ENCODE data around the gene INPP5D. TPM values are rescaled to one million over a fixed set of nuclear protein-coding genes. Genes with fewer than 3 reads are reported as not detected.
"Not testable (repeated sequence)": the region's sequence is repeated elsewhere in the genome, so short reads cannot be mapped to it uniquely, and the experiment has no call there.

Gene INPP5D
- 122 and 129 TPM in 2 replicates for total RNA-seq

GRCh38 chr2:233059797-233060500 lies at the start of gene INPP5D:
TSS of gene INPP5D (plus strand) at chr2:233060342. CDS start at chr2:233060479, 137 bp downstream.
- intact Hi-C loops (cut with micrococcal nuclease) = loop anchor here (1.0 to 10.0 kb wide), 5 partner anchors 21 to 365 kb away; partner anchors contain the start of genes ATG16L1 and GIGYF2

GRCh38 chr2:233010569-233011267 lies 49.4 kb upstream of the INPP5D start:
- intact Hi-C loops (cut with micrococcal nuclease) = no loop called here

GRCh38 chr2:233011268-233011650 lies 48.9 kb upstream of the INPP5D start:
- intact Hi-C loops (cut with micrococcal nuclease) = no loop called here

- intact Hi-C loops (cut with micrococcal nuclease) = no loop called here
These were observed 48.4 kb upstream of the INPP5D start for GRCh38 chr2:233011702-233012131.

- intact Hi-C loops (cut with micrococcal nuclease) = no loop called here
These were observed 47.7 kb upstream of the INPP5D start for GRCh38 chr2:233012301-233012971.

GRCh38 chr2:233013027-233013461 lies 47.1 kb upstream of the INPP5D start, which contains the start of gene NGEF:
TSS of gene NGEF (minus strand) at chr2:233013256. CDS start at chr2:232974890, 38,366 bp downstream.
- intact Hi-C loops (cut with micrococcal nuclease) = no loop called here

GRCh38 chr2:233013650-233014049 lies 46.5 kb upstream of the INPP5D start:
- intact Hi-C loops (cut with micrococcal nuclease) = no loop called here

GRCh38 chr2:233015019-233015645 lies 45.0 kb upstream of the INPP5D start:
- intact Hi-C loops (cut with micrococcal nuclease) = no loop called here

GRCh38 chr2:233017947-233018346 lies 42.2 kb upstream of the INPP5D start:
- intact Hi-C loops (cut with micrococcal nuclease) = no loop called here

GRCh38 chr2:233019610-233020009 lies 40.5 kb upstream of the INPP5D start:
- intact Hi-C loops (cut with micrococcal nuclease) = not testable (repeated sequence)

- intact Hi-C loops (cut with micrococcal nuclease) = no loop called here
These were observed 39.7 kb upstream of the INPP5D start for GRCh38 chr2:233020454-233020853.

GRCh38 chr2:233021771-233022170 lies 38.4 kb upstream of the INPP5D start:
- intact Hi-C loops (cut with micrococcal nuclease) = no loop called here

- intact Hi-C loops (cut with micrococcal nuclease) = no loop called here
These were observed 37.6 kb upstream of the INPP5D start for GRCh38 chr2:233022561-233022960.

GRCh38 chr2:233023007-233023760 lies 37.0 kb upstream of the INPP5D start:
- intact Hi-C loops (cut with micrococcal nuclease) = no loop called here

GRCh38 chr2:233023761-233024410 lies 36.3 kb upstream of the INPP5D start:
- intact Hi-C loops (cut with micrococcal nuclease) = no loop called here

- intact Hi-C loops (cut with micrococcal nuclease) = no loop called here
These were observed 34.4 kb upstream of the INPP5D start for GRCh38 chr2:233025706-233026105.

- intact Hi-C loops (cut with micrococcal nuclease) = no loop called here
These were observed 33.8 kb upstream of the INPP5D start for GRCh38 chr2:233026198-233026813.

- intact Hi-C loops (cut with micrococcal nuclease) = loop anchor here (2.0 kb wide), 2 partner anchors 269 to 423 kb away; no protein-coding TSS in a partner anchor
These were observed 30.8 kb upstream of the INPP5D start for GRCh38 chr2:233029321-233029720.

Measured in T-helper 2 cell treated with Interferon-gamma antibody and Interleukin-4, amounts not matched to agents 100 ng/mL and 5 ng/mL, for 36 hours (primary cell).